Left forelimb (tissue), 1 donor: ENCODE measurements around the gene MMP20.
"Not testable (repeated sequence)": the region's sequence is repeated elsewhere in the genome, so short reads cannot be mapped to it uniquely, and the experiment has no call there.

ENCODE experiments used
- DNase-seq: peaks from one replicate; pipeline ENCODE4 v3.0.0-alpha.2; 2018; ENCODE audit warnings: low spot score

The MMP20 gene

GRCh38 chr11:102625177-102625576 lies at the start of gene MMP20:
MMP20 (minus strand) TSS chr11:102625332; CDS start chr11:102625319, 13 bp downstream.
- DNase-seq, result no peak

- DNase-seq, result no peak
Measured at GRCh38 chr11:102669664-102670063, 44.5 kb upstream of the MMP20 start.

- DNase-seq, result no peak
Measured at GRCh38 chr11:102666331-102666957, 41.3 kb upstream of the MMP20 start.

GRCh38 chr11:102664001-102664752 lies 39.0 kb upstream of the MMP20 start:
- no peak for DNase-seq

GRCh38 chr11:102662607-102663006 lies 37.5 kb upstream of the MMP20 start:
- DNase-seq, result no peak

GRCh38 chr11:102661040-102661439 lies 35.9 kb upstream of the MMP20 start:
- DNase-seq, result no peak

GRCh38 chr11:102656528-102656927 lies 31.4 kb upstream of the MMP20 start:
- DNase-seq, result no peak

GRCh38 chr11:102655547-102655946 lies 30.4 kb upstream of the MMP20 start:
- no peak for DNase-seq

GRCh38 chr11:102654761-102655160 lies 29.6 kb upstream of the MMP20 start:
- DNase-seq, result no peak

- no peak for DNase-seq
Measured at GRCh38 chr11:102653744-102654291, 28.7 kb upstream of the MMP20 start.

- DNase-seq, result no peak
Measured at GRCh38 chr11:102647430-102647829, 22.3 kb upstream of the MMP20 start.

GRCh38 chr11:102643941-102644340 lies 18.8 kb upstream of the MMP20 start:
- no peak for DNase-seq

GRCh38 chr11:102640946-102641345 lies 15.8 kb upstream of the MMP20 start:
- DNase-seq, result no peak

- no peak for DNase-seq
Measured at GRCh38 chr11:102639656-102640055, 14.5 kb upstream of the MMP20 start.

GRCh38 chr11:102637731-102638130 lies 12.6 kb upstream of the MMP20 start:
- DNase-seq, result no peak

- DNase-seq, result no peak
Measured at GRCh38 chr11:102633385-102634026, 8.4 kb upstream of the MMP20 start.

GRCh38 chr11:102632026-102632425 lies 6.9 kb upstream of the MMP20 start:
- DNase-seq, result no peak

GRCh38 chr11:102630598-102631448 lies 5.7 kb upstream of the MMP20 start:
- DNase-seq, result no peak

- DNase-seq, result not testable (repeated sequence)
Measured at GRCh38 chr11:102629908-102630307, 4.8 kb upstream of the MMP20 start.

- DNase-seq, result no peak
Measured at GRCh38 chr11:102626676-102627075, 1.5 kb upstream of the MMP20 start.

GRCh38 chr11:102623998-102624397 lies 1.1 kb downstream of the MMP20 start:
- no peak for DNase-seq

- no peak for DNase-seq
Measured at GRCh38 chr11:102623128-102623527, 2.0 kb downstream of the MMP20 start.
